ENCODE results near the gene LRRC49. TPM values are rescaled to one million over a fixed set of nuclear protein-coding genes. Genes with fewer than 3 reads are reported as not detected.
"Not testable (repeated sequence)": the region's sequence is repeated elsewhere in the genome, so short reads cannot be mapped to it uniquely, and the experiment has no call there.

The LRRC49 gene
- 10 to 100 TPM; 17.0 to 20.3 (median 19.1) TPM for polyA plus RNA-seq (ENCODE audit: insufficient read length in 3 of 3)

GRCh38 chr15:70892002-70892911 lies at the start of gene LRRC49, which contains the start of gene THAP10:
Gene LRRC49, plus strand, starts transcription at chr15:70892826. Its CDS starts 69 bp downstream, at chr15:70892895.
Gene THAP10, minus strand, starts transcription at chr15:70892433. Its CDS starts 161 bp downstream, at chr15:70892272.
- DNase-seq (ENCODE audit: low read depth in 3 of 3, low spot score in 2 of 3), result peak; percentile 87 to 98 (median 87)

- DNase-seq (ENCODE audit: low read depth in 3 of 3, low spot score in 2 of 3), result no peak
Measured at GRCh38 chr15:70845602-70846360, 46.8 kb upstream of the LRRC49 start.

- no peak for DNase-seq (ENCODE audit: low read depth in 3 of 3, low spot score in 2 of 3)
Measured at GRCh38 chr15:70851889-70852288, 40.7 kb upstream of the LRRC49 start.

GRCh38 chr15:70852501-70853317 lies 39.9 kb upstream of the LRRC49 start:
- DNase-seq (ENCODE audit: low read depth in 3 of 3, low spot score in 2 of 3), result no peak

- DNase-seq (ENCODE audit: low read depth in 3 of 3, low spot score in 2 of 3), result no peak
Measured at GRCh38 chr15:70853318-70853972, 39.2 kb upstream of the LRRC49 start.

- DNase-seq (ENCODE audit: low read depth in 3 of 3, low spot score in 2 of 3), result peak in 1 of 3 donors; percentile 39
Measured at GRCh38 chr15:70853973-70854665, 38.5 kb upstream of the LRRC49 start, which contains the start of gene LARP6. Gene LARP6, minus strand, starts transcription at chr15:70854157. Its CDS starts 69 bp downstream, at chr15:70854088.

- no peak for DNase-seq (ENCODE audit: low read depth in 3 of 3, low spot score in 2 of 3)
Measured at GRCh38 chr15:70854666-70854976, 38.0 kb upstream of the LRRC49 start.

GRCh38 chr15:70855764-70856163 lies 36.9 kb upstream of the LRRC49 start:
- no peak for DNase-seq (ENCODE audit: low read depth in 3 of 3, low spot score in 2 of 3)

GRCh38 chr15:70856177-70856883 lies 36.3 kb upstream of the LRRC49 start:
- no peak for DNase-seq (ENCODE audit: low read depth in 3 of 3, low spot score in 2 of 3)

- no peak for DNase-seq (ENCODE audit: low read depth in 3 of 3, low spot score in 2 of 3)
Measured at GRCh38 chr15:70856884-70857561, 35.6 kb upstream of the LRRC49 start.

GRCh38 chr15:70857562-70858285 lies 34.9 kb upstream of the LRRC49 start:
- no peak for DNase-seq (ENCODE audit: low read depth in 3 of 3, low spot score in 2 of 3)

- DNase-seq (ENCODE audit: low read depth in 3 of 3, low spot score in 2 of 3), result not testable (repeated sequence)
Measured at GRCh38 chr15:70858614-70859321, 33.9 kb upstream of the LRRC49 start.

- no peak for DNase-seq (ENCODE audit: low read depth in 3 of 3, low spot score in 2 of 3)
Measured at GRCh38 chr15:70859322-70859908, 33.2 kb upstream of the LRRC49 start.

GRCh38 chr15:70859998-70860397 lies 32.6 kb upstream of the LRRC49 start:
- no peak for DNase-seq (ENCODE audit: low read depth in 3 of 3, low spot score in 2 of 3)

- DNase-seq (ENCODE audit: low read depth in 3 of 3, low spot score in 2 of 3), result no peak
Measured at GRCh38 chr15:70863450-70864218, 29.0 kb upstream of the LRRC49 start.
